ENCODE data around the gene UBE4B.

The UBE4B gene

DNA sequence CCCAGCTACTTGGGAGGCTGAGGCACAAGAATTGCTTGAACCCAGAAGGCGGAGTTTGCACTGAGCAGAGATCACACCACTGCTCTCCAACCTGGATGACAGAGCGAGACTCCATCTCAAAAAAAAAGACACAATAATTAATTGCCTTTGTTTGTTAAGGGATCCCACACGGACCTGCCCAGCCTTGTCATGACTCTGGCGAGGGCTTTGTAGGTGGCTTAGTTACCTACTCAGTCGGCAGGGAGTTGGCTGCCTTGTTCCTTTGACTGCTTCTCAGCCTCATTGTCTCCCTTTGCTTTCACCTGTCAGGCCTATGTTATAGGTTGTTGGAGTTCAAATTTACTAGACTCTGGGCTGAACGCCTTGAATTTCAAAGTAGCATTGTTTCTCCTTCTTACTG, 82.0 kb downstream of the UBE4B start:
- Histone ChIP-seq H3K9me3 (ENCODE audit: control insufficient read depth, low read length) (no peaks in the 10 kb centered on the region), H3K27me3 (ENCODE audit: control insufficient read depth, insufficient read depth, low read length) (no peaks in the 10 kb centered on the region), H3K4me3 (ENCODE audit: low read depth, low read length) (no peak overlapping the region), H3K36me3 (ENCODE audit: control insufficient read depth, insufficient read depth, low read length) (no peaks in the 10 kb centered on the region), H2AFZ (no peak overlapping the region), H3K4me1 (peaks cover 3% of the 10 kb centered on the region), H3K79me2 (no peaks in the 10 kb centered on the region), H3K9ac (no peak overlapping the region), H3K27ac (no peak overlapping the region), H3K4me2 (ENCODE audit: low read length) (no peak overlapping the region)
- TF ChIP-seq, protein P1, sequence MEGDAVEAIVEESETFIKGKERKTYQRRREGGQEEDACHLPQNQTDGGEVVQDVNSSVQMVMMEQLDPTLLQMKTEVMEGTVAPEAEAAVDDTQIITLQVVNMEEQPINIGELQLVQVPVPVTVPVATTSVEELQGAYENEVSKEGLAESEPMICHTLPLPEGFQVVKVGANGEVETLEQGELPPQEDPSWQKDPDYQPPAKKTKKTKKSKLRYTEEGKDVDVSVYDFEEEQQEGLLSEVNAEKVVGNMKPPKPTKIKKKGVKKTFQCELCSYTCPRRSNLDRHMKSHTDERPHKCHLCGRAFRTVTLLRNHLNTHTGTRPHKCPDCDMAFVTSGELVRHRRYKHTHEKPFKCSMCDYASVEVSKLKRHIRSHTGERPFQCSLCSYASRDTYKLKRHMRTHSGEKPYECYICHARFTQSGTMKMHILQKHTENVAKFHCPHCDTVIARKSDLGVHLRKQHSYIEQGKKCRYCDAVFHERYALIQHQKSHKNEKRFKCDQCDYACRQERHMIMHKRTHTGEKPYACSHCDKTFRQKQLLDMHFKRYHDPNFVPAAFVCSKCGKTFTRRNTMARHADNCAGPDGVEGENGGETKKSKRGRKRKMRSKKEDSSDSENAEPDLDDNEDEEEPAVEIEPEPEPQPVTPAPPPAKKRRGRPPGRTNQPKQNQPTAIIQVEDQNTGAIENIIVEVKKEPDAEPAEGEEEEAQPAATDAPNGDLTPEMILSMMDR (IDR thresholded peaks at IDR 0.05) = no peak

DNA sequence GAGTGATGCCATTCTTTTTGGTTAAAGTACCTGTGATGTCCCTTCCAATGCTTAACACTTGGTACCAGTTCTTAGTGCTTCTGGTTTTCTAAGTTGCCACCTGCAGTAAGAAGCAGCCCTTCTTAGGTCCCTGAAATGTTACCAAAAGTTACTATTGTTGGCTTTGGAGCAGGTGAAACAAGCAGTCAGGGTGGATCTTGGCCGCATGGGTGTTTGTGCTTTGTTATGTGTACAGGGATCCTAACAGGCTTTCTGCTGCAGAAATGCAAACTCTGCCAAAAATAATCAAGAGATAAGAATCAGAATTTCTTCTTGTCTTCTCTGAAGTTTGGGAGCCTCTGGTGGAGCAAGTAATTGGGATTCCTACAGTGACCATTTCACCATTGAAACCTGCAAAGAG, 84.4 kb downstream of the UBE4B start:
- H3K79me2 ChIP-seq = no peaks in the 10 kb centered on the region
- peak overlapping the region; percentile 56 for H3K27ac ChIP-seq
- H3K4me1 ChIP-seq = peaks cover 8% of the 10 kb centered on the region
- H3K4me3 ChIP-seq (ENCODE audit: low read depth, low read length) = no peak overlapping the region
- no peaks in the 10 kb centered on the region for H3K36me3 ChIP-seq (ENCODE audit: control insufficient read depth, insufficient read depth, low read length)
- H2AFZ ChIP-seq = no peak overlapping the region
- TF ChIP-seq, protein P1 (IDR thresholded peaks at IDR 0.05) = peak; percentile 7
- no peaks in the 10 kb centered on the region for H3K9me3 ChIP-seq (ENCODE audit: control insufficient read depth, low read length)
- H3K27me3 ChIP-seq (ENCODE audit: control insufficient read depth, insufficient read depth, low read length) = no peaks in the 10 kb centered on the region
- H3K4me2 ChIP-seq (ENCODE audit: low read length) = peak overlapping the region; percentile 62
- no peak overlapping the region for H3K9ac ChIP-seq

DNA sequence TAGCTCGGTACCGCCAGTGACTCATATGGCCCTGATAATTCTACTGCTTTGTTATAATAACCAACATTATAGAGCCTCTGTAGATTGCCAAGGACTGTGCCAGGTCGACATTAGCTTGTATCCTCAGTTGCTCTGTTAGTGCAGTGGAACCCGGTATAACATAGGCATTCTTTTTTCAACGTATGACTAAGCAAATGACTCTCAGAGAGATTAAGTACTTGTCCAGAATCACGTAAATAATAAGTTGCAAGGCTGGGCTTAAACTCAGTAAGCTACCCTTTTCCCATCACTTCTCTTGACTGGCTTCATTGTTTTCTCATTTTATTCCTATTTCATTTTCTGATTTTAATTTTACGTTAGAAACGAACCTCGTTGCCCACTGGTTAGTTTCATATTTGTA, 85.1 kb downstream of the UBE4B start:
- no peaks in the 10 kb centered on the region for H3K27me3 ChIP-seq (ENCODE audit: control insufficient read depth, insufficient read depth, low read length)
- H3K4me1 ChIP-seq = peaks cover 11% of the 10 kb centered on the region
- no peaks in the 10 kb centered on the region for H3K9me3 ChIP-seq (ENCODE audit: control insufficient read depth, low read length)
- H3K9ac ChIP-seq = no peak overlapping the region
- no peak overlapping the region for H2AFZ ChIP-seq
- H3K27ac ChIP-seq = no peak overlapping the region
- TF ChIP-seq, protein P1 (IDR thresholded peaks at IDR 0.05) = no peak
- no peaks in the 10 kb centered on the region for H3K36me3 ChIP-seq (ENCODE audit: control insufficient read depth, insufficient read depth, low read length)
- H3K4me2 ChIP-seq (ENCODE audit: low read length) = peak overlapping the region; percentile 20
- no peaks in the 10 kb centered on the region for H3K79me2 ChIP-seq
- no peak overlapping the region for H3K4me3 ChIP-seq (ENCODE audit: low read depth, low read length)

DNA sequence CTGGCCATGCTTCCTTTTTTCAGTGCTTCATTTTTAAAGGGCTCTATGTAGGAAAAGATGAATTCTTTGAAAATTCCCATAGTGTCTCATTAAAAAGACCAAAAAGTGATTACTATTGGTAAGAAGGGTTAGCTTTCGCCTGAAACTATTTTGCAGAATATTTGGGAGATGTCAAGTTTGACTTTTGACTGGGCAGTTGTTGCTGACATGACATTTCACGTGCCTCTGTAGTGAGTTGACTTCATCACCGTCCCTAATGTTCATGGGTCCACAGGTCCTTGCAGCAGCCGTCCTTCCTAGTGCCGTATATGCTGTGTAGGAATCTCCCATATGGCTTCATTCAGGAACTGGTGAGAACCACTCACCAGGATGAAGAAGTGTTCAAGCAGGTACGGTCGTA, 88.9 kb downstream of the UBE4B start:
- Histone ChIP-seq H3K4me2 (ENCODE audit: low read length) (peak overlapping the region; percentile 53), H3K27ac (peak overlapping the region; percentile 87), H3K9ac (no peak overlapping the region), H3K36me3 (ENCODE audit: control insufficient read depth, insufficient read depth, low read length) (no peaks in the 10 kb centered on the region), H3K9me3 (ENCODE audit: control insufficient read depth, low read length) (no peaks in the 10 kb centered on the region), H2AFZ (no peak overlapping the region), H3K4me1 (peaks cover 11% of the 10 kb centered on the region), H3K79me2 (no peaks in the 10 kb centered on the region), H3K27me3 (ENCODE audit: control insufficient read depth, insufficient read depth, low read length) (no peaks in the 10 kb centered on the region), H3K4me3 (ENCODE audit: low read depth, low read length) (no peak overlapping the region)
- TF ChIP-seq, protein P1 (IDR thresholded peaks at IDR 0.05) = no peak

DNA sequence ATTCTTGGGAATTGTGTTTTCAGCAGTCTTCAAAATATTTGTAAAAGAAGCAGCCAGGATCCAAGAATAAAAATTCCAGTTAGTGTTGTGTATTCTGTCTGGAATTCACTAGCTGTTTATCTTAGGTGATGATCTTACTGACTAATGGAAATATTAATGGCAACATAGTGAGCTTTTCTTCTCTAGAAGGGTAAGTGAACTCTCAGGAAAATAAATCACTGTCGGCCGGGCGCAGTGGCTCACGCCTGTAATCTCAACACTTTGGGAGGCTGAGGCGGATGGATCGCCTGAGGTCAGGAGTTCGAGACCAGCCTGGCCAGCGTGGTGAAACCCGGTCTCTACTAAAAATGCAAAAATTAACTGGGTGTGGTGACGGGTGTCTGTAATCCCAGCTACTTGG, 90.2 kb downstream of the UBE4B start:
- no peaks in the 10 kb centered on the region for H3K9me3 ChIP-seq (ENCODE audit: control insufficient read depth, low read length)
- H3K4me2 ChIP-seq (ENCODE audit: low read length) = peak overlapping the region; percentile 53
- peak overlapping the region; percentile 87 for H3K27ac ChIP-seq
- H3K9ac ChIP-seq = no peak overlapping the region
- H3K4me3 ChIP-seq (ENCODE audit: low read depth, low read length) = peak overlapping the region; percentile 24
- H3K4me1 ChIP-seq = peaks cover 8% of the 10 kb centered on the region
- no peaks in the 10 kb centered on the region for H3K36me3 ChIP-seq (ENCODE audit: control insufficient read depth, insufficient read depth, low read length)
- peak overlapping the region; percentile 28 for H2AFZ ChIP-seq
- no peaks in the 10 kb centered on the region for H3K79me2 ChIP-seq
- H3K27me3 ChIP-seq (ENCODE audit: control insufficient read depth, insufficient read depth, low read length) = no peaks in the 10 kb centered on the region
- TF ChIP-seq, protein P1 (IDR thresholded peaks at IDR 0.05) = no peak
